ENCODE data around the gene FGF18. TPM values are rescaled to one million over a fixed set of nuclear protein-coding genes. Genes with fewer than 3 reads are reported as not detected.

Gene FGF18
- total and polyA plus RNA-seq, 2 donors from 2014 or later = 0.39 to 1.8 TPM

- no peaks in the 10 kb centered on the region for H3K4me1 ChIP-seq (ENCODE audit: control insufficient read depth in 2 of 3, insufficient read depth in 2 of 3, low read depth in 1 of 3, low read length in 3 of 3)
- no peaks in the 10 kb centered on the region for H3K27me3 ChIP-seq (ENCODE audit: control insufficient read depth, insufficient read depth, low read length)
- DNase-seq = no peak
- no peak for TF ChIP-seq CTCF (IDR thresholded peaks at IDR 0.05; ENCODE audit: borderline replicate concordance, extremely low read depth, insufficient read depth)
- no peak for FAIRE-seq
- no peak overlapping the region for H3K27ac ChIP-seq (ENCODE audit: low read depth in 2 of 2, low read length in 2 of 2)
- H3K4me3 ChIP-seq (ENCODE audit: low read length in 3 of 3) = no peak overlapping the region
- no peaks in the 10 kb centered on the region for H3K36me3 ChIP-seq (ENCODE audit: control insufficient read depth in 2 of 3, insufficient read depth in 3 of 3, low read length in 3 of 3)
- H3K9ac ChIP-seq (ENCODE audit: low read length in 3 of 3) = no peak overlapping the region
- intact Hi-C loops (cut with DNase I) = no loop called here
- no peaks in the 10 kb centered on the region for H3K9me3 ChIP-seq (ENCODE audit: control insufficient read depth in 2 of 3, insufficient read depth in 1 of 3, low read length in 3 of 3)
Measured at GRCh38 chr5:171467107-171467506, 47.7 kb downstream of the FGF18 start.

DNA sequence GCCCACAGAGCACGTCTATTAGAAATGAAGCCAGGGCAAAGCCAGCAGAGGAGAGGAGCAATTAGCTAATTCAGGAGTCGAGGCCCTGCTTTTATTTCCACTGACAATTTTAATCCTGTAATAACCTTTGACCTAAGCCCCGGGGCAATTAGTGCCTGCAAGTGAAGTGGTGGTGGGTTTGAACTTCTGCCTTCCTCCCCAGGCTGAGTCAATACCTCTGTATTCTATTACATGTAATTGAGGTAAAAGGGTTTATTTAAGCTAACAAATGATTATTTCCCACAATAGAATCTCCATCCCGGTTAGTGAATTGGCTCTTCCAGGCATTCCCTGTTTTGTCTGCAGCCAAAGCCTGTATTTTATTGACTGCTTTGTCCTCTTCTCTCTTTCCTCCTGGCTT lies 49.9 kb downstream of the FGF18 start:
- H3K27ac ChIP-seq (ENCODE audit: low read depth in 2 of 2, low read length in 2 of 2) = no peak overlapping the region
- H3K9ac ChIP-seq (ENCODE audit: low read length in 3 of 3) = no peak overlapping the region
- H3K4me1 ChIP-seq (ENCODE audit: control insufficient read depth in 2 of 3, insufficient read depth in 2 of 3, low read depth in 1 of 3, low read length in 3 of 3) = no peaks in the 10 kb centered on the region
- FAIRE-seq (no peak), DNase-seq (no peak)
- H3K36me3 ChIP-seq (ENCODE audit: control insufficient read depth in 2 of 3, insufficient read depth in 3 of 3, low read length in 3 of 3) = no peaks in the 10 kb centered on the region
- no peak for TF ChIP-seq CTCF (IDR thresholded peaks at IDR 0.05; ENCODE audit: borderline replicate concordance, extremely low read depth, insufficient read depth)
- intact Hi-C loops (cut with DNase I) = no loop called here
- H3K9me3 ChIP-seq (ENCODE audit: control insufficient read depth in 2 of 3, insufficient read depth in 1 of 3, low read length in 3 of 3) = peaks cover 0 to 3% (median 0%) of the 10 kb centered on the region in 3 donors
- H3K27me3 ChIP-seq (ENCODE audit: control insufficient read depth, insufficient read depth, low read length) = no peaks in the 10 kb centered on the region
- H3K4me3 ChIP-seq (ENCODE audit: low read length in 3 of 3) = no peak overlapping the region

- no peaks in the 10 kb centered on the region for H3K27me3 ChIP-seq (ENCODE audit: control insufficient read depth, insufficient read depth, low read length)
- no peak for DNase-seq
- intact Hi-C loops (cut with DNase I) = no loop called here
- no peak overlapping the region for H3K9ac ChIP-seq (ENCODE audit: low read length in 3 of 3)
- no peak for TF ChIP-seq CTCF (IDR thresholded peaks at IDR 0.05; ENCODE audit: borderline replicate concordance, extremely low read depth, insufficient read depth)
- FAIRE-seq = no peak
- H3K36me3 ChIP-seq (ENCODE audit: control insufficient read depth in 2 of 3, insufficient read depth in 3 of 3, low read length in 3 of 3) = no peaks in the 10 kb centered on the region
- no peaks in the 10 kb centered on the region for H3K4me1 ChIP-seq (ENCODE audit: control insufficient read depth in 2 of 3, insufficient read depth in 2 of 3, low read depth in 1 of 3, low read length in 3 of 3)
- no peak overlapping the region for H3K4me3 ChIP-seq (ENCODE audit: low read length in 3 of 3)
- no peak overlapping the region for H3K27ac ChIP-seq (ENCODE audit: low read depth in 2 of 2, low read length in 2 of 2)
- peaks cover 0 to 3% (median 0%) of the 10 kb centered on the region in 3 donors for H3K9me3 ChIP-seq (ENCODE audit: control insufficient read depth in 2 of 3, insufficient read depth in 1 of 3, low read length in 3 of 3)
Measured at GRCh38 chr5:171470420-171470819, 51.0 kb downstream of the FGF18 start.

DNA sequence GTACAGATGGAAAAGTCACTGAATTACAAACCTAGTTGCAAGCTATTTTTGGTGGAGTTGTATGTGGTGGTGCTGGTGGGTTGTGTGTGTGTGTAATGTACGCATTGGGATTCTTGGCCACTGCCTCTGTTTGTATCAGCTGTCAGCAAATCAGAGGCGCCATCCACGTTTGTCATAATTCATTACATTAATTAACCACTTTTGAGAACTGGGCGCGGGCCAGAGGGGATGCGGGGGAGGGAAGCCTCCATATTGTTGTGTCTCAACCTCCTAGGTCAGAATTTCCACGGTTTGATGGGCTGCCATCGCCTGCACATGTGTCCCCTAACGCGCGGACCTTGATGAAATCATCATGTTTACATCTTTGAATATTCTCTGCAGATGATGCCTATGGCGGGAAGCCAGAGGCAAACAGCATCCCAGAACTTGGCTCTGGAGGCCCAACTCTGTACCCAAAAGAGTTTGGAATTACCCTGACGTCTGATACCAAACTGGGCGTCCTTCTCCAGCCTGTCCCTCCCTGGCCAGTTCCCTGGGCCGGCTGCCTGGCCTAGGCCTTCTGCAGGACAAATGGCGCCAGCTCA lies 54.9 kb downstream of the FGF18 start:
- DNase-seq (no peak), FAIRE-seq (no peak)
- H3K4me3 ChIP-seq (ENCODE audit: low read length in 3 of 3) = no peak overlapping the region
- no peaks in the 10 kb centered on the region for H3K36me3 ChIP-seq (ENCODE audit: control insufficient read depth in 2 of 3, insufficient read depth in 3 of 3, low read length in 3 of 3)
- no peak for TF ChIP-seq CTCF (IDR thresholded peaks at IDR 0.05; ENCODE audit: borderline replicate concordance, extremely low read depth, insufficient read depth)
- no peak overlapping the region for H3K27ac ChIP-seq (ENCODE audit: low read depth in 2 of 2, low read length in 2 of 2)
- no peaks in the 10 kb centered on the region for H3K4me1 ChIP-seq (ENCODE audit: control insufficient read depth in 2 of 3, insufficient read depth in 2 of 3, low read depth in 1 of 3, low read length in 3 of 3)
- no peak overlapping the region for H3K9ac ChIP-seq (ENCODE audit: low read length in 3 of 3)
- peaks cover 0 to 3% (median 0%) of the 10 kb centered on the region in 3 donors for H3K9me3 ChIP-seq (ENCODE audit: control insufficient read depth in 2 of 3, insufficient read depth in 1 of 3, low read length in 3 of 3)
- intact Hi-C loops (cut with DNase I) = no loop called here
- no peaks in the 10 kb centered on the region for H3K27me3 ChIP-seq (ENCODE audit: control insufficient read depth, insufficient read depth, low read length)
